GM19240 (cell line): ENCODE results near the gene OR6N2.

Experiments
- DNase-seq: peaks from one replicate; pipeline ENCODE4 v3.0.0; 2011; ENCODE audit warnings: low spot score; ENCODE audit not compliant: insufficient read length

The OR6N2 gene, protein sequence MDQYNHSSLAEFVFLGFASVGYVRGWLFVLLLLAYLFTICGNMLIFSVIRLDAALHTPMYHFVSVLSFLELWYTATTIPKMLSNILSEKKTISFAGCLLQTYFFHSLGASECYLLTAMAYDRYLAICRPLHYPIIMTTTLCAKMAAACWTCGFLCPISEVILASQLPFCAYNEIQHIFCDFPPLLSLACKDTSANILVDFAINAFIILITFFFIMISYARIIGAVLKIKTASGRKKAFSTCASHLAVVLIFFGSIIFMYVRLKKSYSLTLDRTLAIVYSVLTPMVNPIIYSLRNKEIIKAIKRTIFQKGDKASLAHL

DNA sequence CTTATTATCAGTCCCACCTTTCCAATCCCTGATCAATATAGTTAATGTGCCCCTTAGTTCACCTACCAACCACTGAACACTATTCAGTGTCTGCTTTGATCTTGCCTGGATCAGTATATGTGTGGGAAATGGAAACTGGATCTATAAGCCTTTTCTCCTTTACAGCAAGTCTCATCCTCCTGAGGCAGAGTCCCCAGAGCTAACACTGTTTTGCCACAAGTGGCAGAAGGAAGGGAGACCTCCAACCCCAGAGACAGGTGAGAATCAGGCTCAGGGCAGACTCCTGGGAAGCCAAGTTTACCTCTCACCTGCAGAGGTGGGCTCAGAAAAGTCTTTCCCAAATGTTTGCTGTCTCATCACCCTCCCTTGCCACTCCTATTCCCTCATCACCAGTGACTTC lies at the start of gene OR6N2:
TSS of gene OR6N2 (minus strand) at position 101 of the 400 bp plus-strand sequence. CDS start 3,569 bp downstream, outside the sequence.
- no peak for DNase-seq

DNA sequence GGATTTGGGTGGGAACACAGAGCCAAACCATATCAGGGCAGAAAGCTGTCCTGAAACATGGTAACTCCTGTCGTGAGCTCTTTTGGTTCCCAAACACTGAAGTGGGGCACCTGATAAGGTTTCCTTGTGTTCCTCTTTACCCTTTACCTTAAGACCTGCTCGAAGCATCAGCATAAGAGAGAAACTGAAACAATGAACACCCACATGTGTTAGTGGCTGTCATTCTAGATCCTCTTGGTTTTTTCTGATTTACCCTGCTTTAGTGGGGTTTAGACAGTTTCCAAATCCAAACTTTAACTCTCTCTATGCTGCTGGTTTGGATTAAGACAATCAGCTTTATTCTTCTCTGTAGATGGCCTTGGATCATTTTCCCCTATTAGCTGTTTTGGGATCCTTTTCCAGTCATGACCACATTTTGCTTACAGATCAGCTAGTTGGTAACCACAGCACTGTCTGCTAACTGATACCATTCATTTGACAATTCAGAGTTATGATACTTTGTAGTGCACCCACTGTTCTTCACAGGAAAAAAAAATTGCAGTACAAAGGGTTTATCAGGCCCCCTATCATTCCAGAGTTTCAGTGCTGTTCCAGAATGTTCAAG lies 49.2 kb upstream of the OR6N2 start:
- DNase-seq, result no peak

DNA sequence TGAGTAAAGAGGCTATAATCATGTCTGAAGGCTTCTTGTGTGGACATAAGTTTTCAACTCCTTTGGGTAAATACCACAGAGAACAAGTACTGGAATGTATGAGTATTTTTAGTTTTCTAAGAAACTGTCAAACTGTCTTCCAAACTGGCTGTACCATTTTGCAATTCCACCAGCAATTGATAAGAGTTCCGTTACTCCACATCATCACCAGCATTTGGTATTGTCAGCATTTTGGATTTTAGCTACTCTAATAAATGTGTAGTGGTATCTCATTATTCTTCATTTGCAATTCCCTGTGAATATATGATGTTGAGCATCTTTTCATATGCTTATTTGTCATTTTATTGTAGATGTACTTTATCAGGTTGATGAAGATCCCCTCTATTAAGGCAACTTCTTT lies 40.7 kb upstream of the OR6N2 start:
- no peak for DNase-seq

DNA sequence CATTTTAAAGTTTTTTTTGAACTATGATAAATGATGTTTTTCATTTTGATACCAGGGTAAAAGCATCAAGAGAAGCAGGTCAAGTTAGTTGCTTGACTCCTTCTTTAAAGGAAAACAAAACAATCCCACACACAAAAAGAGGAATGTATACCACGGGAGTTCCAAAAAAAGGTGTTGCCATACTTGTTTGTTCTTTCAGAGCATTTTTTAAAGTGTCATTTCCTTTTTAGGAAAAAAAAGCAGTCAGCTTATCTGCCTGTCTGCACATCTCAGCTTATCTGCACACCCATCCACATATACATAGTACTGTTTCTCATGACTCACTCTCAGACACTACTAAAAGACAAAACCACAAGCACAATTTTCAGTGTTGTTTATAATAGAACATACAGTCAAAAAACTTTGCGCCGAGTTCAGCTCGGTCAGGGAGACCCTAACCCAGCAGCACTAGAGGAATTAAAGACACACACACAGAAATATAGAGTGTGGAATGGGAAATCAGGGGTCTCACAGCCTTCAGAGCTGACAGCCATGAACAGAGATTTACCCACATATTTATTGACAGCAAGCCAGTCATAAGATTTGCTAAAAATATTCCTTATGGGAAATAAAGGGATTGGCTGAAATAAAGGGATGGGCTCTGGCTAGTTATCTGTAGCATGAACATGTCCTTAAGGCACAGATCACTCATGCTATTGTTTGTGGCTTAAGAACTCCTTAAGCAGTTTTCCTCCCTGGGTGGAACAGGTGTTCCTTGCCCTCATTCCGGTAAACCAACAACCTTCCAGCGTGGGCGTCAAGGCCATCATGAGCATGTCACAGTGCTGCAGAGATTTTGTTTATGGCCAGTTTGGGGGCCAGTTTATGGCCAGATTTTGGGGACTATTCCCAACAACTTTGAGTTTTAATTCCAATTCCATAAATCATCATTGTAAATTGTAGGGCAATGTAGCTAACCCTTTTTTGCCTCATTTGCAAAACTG lies 38.7 kb upstream of the OR6N2 start:
- DNase-seq, result peak; percentile 13

DNA sequence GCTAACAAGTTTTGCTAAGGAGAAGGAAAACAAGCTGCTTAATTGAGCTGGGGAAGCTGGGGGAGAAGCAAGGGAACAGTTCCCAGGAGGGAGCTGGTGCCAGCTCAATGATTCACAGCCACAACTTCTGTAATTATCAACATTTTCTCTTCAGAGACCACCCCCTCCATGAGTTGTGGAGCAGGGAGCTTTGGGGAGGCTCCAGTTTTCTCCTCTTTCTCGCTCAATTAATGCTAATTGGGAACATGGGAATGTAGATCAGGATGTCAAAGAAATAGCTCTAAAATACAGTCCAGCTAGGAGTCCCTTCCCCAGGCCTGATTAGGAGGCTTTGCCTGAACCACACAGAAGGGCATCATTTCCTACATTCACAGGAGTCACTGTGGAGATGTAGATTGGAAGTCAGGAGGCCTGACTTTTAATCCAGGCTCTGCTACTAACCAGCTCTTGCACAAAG lies 38.0 kb upstream of the OR6N2 start:
- no peak for DNase-seq

DNA sequence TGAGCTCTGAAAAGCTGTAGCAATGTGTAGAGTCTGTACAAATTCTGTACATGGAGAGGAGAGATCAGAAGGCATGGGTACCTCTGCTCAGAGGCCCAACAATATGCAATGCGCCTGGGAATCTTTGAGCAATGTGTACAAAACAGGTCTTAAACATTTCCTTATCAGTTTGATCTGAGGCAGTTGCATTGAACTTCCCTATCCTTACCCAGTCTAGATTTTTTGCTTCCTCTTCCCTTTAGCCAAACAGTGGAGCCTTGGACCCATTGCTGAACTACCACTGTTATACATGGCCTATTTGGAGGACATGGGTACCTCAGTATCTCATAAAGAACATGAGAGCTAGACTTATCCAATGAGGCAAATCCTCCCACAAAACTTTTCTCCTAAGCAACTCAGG lies 37.6 kb upstream of the OR6N2 start:
- DNase-seq, result no peak

DNA sequence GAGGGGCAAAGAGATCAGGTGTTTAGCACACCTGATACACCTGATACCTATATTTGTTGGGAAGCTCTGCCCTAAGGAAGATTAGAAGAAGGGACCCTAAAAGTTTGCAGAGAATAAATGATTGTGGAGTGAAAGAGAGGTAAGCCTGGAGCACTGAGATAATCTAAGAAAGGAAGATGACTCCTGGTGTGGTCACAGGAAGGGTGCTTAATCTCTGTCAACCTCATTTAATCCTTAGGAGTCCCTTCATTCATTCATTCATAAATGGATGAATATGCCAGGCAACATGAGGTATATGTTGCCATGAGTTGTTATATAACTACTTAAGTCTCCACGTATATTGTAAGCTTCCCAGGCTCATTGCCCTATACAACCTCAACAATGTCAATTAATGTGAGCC lies 34.0 kb upstream of the OR6N2 start:
- no peak for DNase-seq

DNA sequence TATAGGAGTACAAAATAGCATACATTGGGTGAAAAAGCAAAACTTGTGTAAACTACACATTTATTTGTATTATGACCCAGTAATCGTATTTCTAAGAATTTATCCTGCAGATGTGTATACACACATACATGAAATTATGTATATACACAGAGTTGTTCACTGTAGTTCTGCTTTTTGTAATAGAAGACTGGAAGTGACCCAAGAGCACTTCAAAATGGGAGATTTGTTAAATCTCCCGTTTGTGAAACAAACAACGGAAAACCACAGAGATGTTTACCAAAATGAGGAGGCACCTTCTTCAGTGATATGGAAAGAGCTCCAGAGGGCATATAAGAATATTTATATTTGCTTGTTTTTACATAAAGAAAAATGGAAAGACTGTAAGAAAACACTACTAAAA lies 32.2 kb upstream of the OR6N2 start:
- no peak for DNase-seq

DNA sequence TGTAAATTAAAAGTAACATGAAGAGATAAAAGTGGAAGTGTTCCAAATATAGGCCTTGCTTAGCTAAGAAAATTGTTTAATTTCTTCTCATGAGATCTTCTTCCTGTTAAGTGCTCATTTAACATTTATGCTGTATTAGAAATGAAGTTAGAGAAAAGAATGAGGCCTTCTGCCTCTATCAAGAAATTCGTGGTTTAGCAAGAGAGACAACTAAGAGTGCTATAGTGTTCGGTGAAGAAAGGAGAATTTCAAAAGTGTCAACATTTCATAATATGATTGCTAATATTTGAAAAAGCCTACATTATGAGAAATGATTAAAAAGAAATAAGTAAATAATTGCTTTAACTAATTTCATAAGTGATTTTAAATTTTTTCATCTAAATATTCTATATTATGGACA lies 31.3 kb upstream of the OR6N2 start:
- no peak for DNase-seq

DNA sequence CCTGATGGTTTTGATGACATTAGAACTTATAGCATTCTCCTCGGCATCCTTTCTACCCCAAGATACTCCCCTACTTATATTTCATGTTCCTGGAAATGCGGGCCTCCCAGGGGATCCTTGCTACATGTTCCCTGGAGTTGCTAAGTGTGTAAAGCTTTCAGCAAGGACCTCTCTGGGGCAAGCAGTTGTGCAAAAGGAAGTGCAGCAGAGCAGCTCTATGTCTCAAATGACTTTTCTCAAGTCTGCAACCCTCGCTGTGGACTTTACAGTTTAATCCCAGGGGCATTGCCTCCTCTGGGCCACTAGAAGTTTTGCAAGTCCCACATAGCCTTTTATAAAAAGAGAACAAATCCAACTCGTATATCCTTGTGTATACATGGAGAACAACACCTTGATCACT lies 29.3 kb upstream of the OR6N2 start:
- DNase-seq, result no peak

DNA sequence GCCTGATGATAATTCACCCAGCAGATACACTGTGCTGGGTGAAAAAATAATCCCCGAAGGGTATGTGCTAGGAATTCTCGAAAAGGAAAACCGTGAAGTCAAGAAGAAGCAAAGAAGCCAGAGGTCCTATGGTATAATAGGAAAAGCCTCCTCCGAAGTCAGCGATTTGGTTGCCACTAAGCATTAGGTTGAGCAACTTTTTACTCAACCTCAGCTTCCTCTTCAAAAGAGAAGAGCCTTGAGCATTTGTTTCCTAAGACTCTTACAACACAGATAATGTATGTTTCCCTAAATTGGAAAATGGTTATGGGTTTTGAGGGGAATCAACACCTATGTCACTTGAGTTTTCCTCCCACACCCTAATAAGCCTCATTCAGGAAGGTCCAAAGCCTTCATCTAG lies 28.9 kb upstream of the OR6N2 start:
- no peak for DNase-seq

DNA sequence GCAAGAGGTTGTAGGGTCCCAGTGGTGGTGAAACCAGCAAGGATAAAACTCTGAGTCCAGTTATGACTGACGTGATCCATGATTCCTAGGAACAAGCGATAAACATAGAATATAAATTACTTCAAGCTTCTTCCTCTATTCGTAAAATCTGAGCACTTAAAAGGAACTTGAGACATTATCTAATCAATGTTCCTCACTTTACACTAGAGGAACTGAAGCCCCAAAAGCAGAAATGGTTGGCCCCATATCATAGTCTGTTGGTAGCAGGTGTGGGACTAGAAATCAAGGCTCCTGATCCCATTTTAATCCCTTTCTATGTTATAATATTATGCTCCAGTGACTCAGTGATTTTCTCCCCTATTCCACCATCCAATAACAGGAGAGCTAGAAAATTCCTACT lies 28.3 kb upstream of the OR6N2 start:
- DNase-seq, result no peak

DNA sequence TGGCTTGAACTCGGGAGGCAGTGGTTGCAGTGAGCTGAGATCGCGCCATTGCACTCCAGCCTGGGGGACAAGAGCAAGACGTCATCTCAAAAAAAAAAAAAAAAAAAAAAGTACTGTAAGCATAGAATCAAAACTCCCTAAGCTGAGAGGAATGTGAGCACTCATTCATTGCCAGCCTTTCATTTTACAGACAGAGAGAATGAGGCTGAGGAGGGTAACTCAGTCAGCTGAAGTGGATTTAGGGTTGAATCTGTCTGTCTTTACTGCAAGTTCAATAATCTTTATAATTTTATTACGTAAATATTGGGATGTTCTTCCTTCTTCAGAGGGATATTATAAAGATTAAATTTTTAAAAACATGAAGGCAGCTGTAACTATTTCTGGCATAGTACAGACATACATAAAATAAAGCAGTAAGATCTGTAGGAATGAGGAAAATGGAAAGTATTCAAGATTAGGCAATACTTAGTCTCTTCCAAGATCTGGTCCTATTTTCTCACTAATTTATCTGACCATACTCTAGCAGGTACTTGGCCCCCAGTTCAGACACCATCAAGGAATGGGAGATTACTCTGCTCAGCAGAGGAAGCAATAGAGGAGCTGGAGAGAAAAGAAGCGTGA lies 26.0 kb upstream of the OR6N2 start:
- DNase-seq, result no peak

DNA sequence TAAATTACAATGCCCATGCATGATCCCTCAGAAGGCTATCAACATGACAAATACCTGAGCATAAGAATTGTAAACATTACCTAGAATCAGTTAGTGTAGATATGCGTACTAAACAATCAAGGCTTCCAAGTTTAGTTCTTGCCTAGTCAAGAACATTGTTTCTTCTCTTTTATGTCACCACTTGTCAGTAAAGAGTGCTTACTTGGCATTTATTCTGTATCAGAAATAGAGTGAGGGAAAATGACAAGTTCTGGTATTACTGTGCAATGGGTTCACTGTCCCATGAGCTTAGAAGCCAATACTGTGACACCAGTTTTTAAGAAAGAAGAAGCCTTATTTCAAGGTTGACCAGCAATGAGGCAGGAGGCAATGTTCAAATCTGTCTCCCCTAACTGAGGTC lies 22.7 kb upstream of the OR6N2 start:
- no peak for DNase-seq

DNA sequence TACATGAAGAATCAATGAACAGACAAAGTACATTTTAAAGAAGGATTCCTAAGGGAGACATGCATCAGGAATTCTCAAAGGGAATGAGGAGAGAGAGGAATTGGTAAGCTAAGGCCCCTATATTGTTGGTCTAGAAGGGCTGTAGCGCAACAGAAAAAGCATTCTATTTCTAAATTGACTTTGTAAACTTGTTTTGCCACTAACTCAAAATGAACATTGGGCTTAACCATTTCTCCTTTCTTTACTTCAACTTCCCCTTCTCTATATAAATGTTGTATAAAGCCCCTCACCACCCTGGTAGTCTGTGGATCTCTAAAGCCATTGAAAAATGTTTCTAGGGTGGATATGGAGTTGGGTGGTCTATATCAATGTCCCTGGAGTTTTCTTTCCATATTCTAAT lies 20.4 kb upstream of the OR6N2 start:
- DNase-seq, result no peak

DNA sequence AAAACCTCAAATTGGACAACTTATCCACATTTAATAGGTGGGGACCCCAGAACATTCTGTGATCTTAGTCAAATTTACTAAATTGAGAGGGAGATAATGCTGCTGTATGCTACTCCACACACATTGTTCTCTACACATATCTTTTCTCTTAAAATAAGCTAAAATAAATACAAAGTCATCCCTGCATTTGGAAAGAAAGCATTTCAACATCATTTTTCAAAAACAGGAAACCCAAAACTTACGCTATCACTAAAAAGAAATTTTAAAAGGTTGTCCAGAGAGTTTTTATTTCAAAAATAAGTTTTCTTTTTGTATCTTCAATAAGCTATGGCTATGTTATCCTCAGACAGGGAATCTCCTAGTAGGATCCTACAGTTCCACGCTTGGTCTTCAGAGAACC lies 19.5 kb upstream of the OR6N2 start:
- no peak for DNase-seq

DNA sequence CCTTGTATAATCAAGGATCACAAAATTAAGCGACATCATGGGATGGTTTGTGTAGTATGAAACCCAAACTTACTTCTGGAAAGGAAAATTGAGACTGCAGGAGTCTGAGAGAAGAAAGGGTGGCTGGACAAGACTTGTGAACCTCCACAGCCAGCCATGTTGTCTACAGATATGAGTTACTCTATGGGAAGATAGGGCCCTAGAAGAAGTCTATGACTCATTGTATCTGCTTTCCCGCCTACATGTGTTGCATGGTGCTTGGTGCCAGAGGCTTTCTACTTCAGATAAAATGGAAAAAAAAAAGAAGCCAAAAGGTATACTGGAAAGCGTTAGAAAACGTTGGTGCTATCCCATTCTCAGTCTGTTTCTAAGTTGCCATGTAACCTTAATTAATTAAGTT lies 18.7 kb upstream of the OR6N2 start:
- DNase-seq, result no peak

DNA sequence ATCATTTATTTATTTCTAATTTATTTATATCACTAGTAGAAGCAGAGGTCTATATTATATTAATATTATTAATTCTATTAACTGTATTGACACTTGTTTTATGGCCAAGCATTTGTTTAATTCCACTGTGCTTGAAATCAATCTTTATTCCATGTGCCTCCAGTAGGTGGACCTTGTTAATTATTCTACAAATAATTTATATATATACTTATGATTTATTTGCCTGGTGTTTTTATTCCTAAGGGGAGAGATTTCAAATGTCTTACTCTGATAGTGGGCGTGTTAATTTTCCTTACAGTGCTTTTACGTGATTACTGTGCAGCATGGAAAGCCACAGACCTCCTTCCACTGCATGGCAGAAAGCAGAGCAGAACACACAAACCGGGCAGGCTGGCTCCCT lies 17.5 kb upstream of the OR6N2 start:
- no peak for DNase-seq

DNA sequence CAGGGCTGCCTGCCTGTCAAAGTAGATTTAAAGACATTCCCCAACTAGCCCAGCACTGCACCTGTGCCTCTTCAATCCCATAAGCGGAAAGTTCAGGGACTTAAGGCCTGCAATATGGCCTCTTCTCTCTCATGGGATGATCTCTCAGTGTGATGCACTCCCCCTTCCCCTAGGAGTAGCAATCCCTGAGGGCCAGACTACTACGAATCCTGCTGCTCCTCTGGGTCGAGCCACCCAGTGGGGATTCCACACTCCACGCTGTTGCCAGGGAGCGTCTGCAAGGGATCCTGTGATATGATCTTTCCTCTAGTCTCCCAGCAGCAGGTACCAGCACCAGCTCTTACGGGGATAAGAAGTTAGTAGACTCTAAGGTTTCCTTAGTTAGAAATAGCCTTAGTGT lies 13.2 kb upstream of the OR6N2 start:
- no peak for DNase-seq

DNA sequence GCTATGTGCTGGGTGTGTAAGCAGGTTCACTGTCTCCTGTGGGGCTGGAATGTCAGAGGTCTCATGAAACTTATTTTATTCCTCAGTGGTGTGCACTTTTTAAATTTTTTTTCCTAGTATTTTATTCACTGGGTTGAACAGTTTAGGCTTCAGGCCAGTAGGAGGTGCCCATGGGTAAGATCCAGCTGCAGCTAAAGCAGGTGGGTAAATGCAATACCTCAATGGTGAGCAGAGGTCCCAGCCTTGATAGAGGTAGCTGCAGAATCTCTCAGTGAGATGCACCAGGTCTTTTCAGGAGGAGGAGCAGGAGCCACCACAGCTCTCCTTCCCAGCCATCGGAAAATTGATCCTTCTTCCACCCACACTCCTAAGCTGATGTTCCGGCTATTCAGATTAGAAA lies 12.6 kb upstream of the OR6N2 start:
- no peak for DNase-seq

DNA sequence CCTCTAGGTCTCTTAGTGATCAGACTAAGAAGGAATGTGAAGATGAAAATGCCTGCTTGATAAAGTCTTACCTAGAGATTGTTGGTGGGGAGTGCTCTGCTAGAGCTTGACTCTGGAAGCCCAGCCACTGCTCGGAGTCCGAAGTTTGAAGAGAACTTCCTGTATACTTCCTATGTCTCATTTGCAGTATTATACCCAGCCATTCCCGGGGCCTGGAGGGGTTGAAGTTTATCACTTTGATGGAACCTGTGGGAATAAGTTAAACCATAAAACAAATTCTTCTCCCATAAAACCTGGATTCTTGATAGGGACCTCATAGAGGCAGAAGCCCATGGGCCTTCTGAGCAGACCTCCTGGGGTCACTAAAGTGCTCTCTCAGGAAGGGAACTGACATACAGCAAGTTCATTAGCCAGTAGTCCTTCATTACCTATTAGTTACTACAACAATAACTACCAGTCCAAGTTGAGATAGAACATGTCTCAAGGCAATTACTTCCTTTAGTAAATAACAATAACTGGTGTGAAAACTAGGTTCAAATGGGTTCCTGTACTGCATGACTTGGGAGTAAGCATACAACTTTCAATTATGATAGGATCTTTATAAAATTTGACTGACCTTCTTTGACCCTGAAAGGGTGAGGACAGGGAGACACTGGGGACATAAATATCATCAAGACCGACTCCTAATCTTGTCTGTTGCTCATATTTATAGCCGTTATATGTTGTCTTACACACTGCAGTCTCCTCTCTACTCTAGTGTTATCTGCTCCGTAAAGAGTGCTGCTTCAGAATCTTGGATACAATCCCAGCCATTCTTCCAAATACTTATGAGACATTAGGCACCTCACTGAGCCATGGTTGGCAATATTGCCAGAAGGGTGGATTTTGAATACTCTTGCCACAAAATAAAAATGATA lies 8.8 kb downstream of the OR6N2 start, which contains the start of gene OR6N1:
TSS of gene OR6N1 (minus strand) at position 246 of the 917 bp plus-strand sequence. CDS start 5,513 bp downstream, outside the sequence.
- DNase-seq, result no peak
